Measurements from ENCODE around the gene DISC1.

- TF ChIP-seq CTCF (IDR thresholded peaks at IDR 0.05) (no peak), POLR2A (IDR thresholded peaks at IDR 0.05) (no peak), POLR2AphosphoS5 (IDR thresholded peaks at IDR 0.05) (no peak)
These were observed 67.5 kb downstream of the DISC1 start for GRCh38 chr1:231694075-231694431.
